ENCODE measurements around the gene UNC50.
"Not testable (repeated sequence)": the region's sequence is repeated elsewhere in the genome, so short reads cannot be mapped to it uniquely, and the experiment has no call there.

Gene UNC50

GRCh38 chr2:98615481-98615880 lies 7.1 kb downstream of the UNC50 start:
- DNase-seq = no peak

- DNase-seq = no peak
These were observed 8.8 kb downstream of the UNC50 start for GRCh38 chr2:98617149-98617548.

GRCh38 chr2:98623657-98624056 lies 15.3 kb downstream of the UNC50 start:
- DNase-seq = no peak

- no peak for DNase-seq
These were observed 24.0 kb downstream of the UNC50 start for GRCh38 chr2:98632351-98632750.

- DNase-seq = no peak
These were observed 26.2 kb downstream of the UNC50 start for GRCh38 chr2:98634406-98635092.

- no peak for DNase-seq
These were observed 29.2 kb downstream of the UNC50 start for GRCh38 chr2:98637401-98638147.

- DNase-seq = no peak
These were observed 35.2 kb downstream of the UNC50 start for GRCh38 chr2:98643496-98644100.

GRCh38 chr2:98647636-98648035 lies 39.2 kb downstream of the UNC50 start:
- DNase-seq = no peak

- no peak for DNase-seq
These were observed 40.1 kb downstream of the UNC50 start for GRCh38 chr2:98648451-98648850.

GRCh38 chr2:98649135-98649991 lies 41.0 kb downstream of the UNC50 start:
- peak; percentile 56 for DNase-seq

GRCh38 chr2:98649992-98650375 lies 41.6 kb downstream of the UNC50 start:
- DNase-seq = no peak

GRCh38 chr2:98650998-98651397 lies 42.6 kb downstream of the UNC50 start:
- DNase-seq = no peak

GRCh38 chr2:98654699-98655495 lies 46.5 kb downstream of the UNC50 start:
- no peak for DNase-seq

GRCh38 chr2:98656800-98657199 lies 48.4 kb downstream of the UNC50 start:
- no peak for DNase-seq

- DNase-seq = no peak
These were observed 50.6 kb downstream of the UNC50 start for GRCh38 chr2:98658816-98659490.

GRCh38 chr2:98659491-98659840 lies 51.1 kb downstream of the UNC50 start:
- DNase-seq = not testable (repeated sequence)

GRCh38 chr2:98663511-98664090 lies 55.2 kb downstream of the UNC50 start:
- no peak for DNase-seq

GRCh38 chr2:98664323-98664722 lies 55.9 kb downstream of the UNC50 start:
- DNase-seq = no peak

- no peak for DNase-seq
These were observed 57.3 kb downstream of the UNC50 start for GRCh38 chr2:98665677-98666076.

Measured in NCI-H1048 (cell line).